Natural killer cell (primary cell): Measurements from ENCODE around the gene PLCH1. TPM values are rescaled to one million over a fixed set of nuclear protein-coding genes. Genes with fewer than 3 reads are reported as not detected.

Experiments used
- ATAC-seq, 3 donors: fragments of 150-1000 bp in 2 of 3; fragments of 200-7000 bp in 1 of 3; cut with Tn5 transposase; 1 replicate in 1 of 3; 2 replicates in 2 of 3; pipeline ENCODE4 v1.10.0; 2021; ENCODE audit warnings: mild to moderate bottlenecking in 2 of 3, moderate library complexity in 2 of 3
- DNase-seq, 2 donors: peaks; one replicate each; pipeline versions ENCODE4 v3.0.0 to v3.0.0-alpha.2; 2013 to 2021; ENCODE audit warnings: mixed read lengths in 1 of 2
- H3K27ac ChIP-seq: one replicate; pipeline ENCODE4 v1.5.1; 2013; ENCODE audit warnings: mild to moderate bottlenecking, low read length
- H3K27me3 ChIP-seq: one replicate; pipeline ENCODE4 v1.6.1; 2013; ENCODE audit warnings: low read length; ENCODE audit not compliant: control insufficient read depth, insufficient read depth
- H3K36me3 ChIP-seq: one replicate; pipeline ENCODE4 v1.6.1; 2013; ENCODE audit warnings: low read length; ENCODE audit not compliant: control insufficient read depth, insufficient read depth
- H3K4me1 ChIP-seq: one replicate; pipeline ENCODE4 v1.6.1; 2013; ENCODE audit warnings: low read length; ENCODE audit not compliant: control insufficient read depth, insufficient read depth
- H3K4me3 ChIP-seq: one replicate; pipeline ENCODE4 v1.5.1; 2013; ENCODE audit warnings: low read length
- H3K9me3 ChIP-seq: one replicate; pipeline ENCODE4 v1.6.1; 2013; ENCODE audit warnings: low read length; ENCODE audit not compliant: control insufficient read depth, insufficient read depth
- H3K27ac Mint-ChIP-seq, 2 donors: one replicate each; pipeline ENCODE4 v1.8.0; 2022; ENCODE audit warnings: mild to moderate bottlenecking in 2 of 2, mixed read lengths in 2 of 2, moderate library complexity in 1 of 2
- H3K27me3 Mint-ChIP-seq, 2 donors: one replicate each; pipeline ENCODE4 v1.8.0; 2022; ENCODE audit warnings: low read depth in 2 of 2, mixed read lengths in 2 of 2
- H3K36me3 Mint-ChIP-seq: one replicate; pipeline ENCODE4 v1.8.0; 2022; ENCODE audit warnings: mixed read lengths
- H3K4me1 Mint-ChIP-seq, 2 donors: one replicate each; pipeline ENCODE4 v1.8.0; 2022; ENCODE audit warnings: mixed read lengths in 2 of 2
- H3K4me3 Mint-ChIP-seq: one replicate; pipeline ENCODE4 v1.8.0; 2022; ENCODE audit warnings: mild to moderate bottlenecking, moderate library complexity, mixed read lengths
- H3K9me3 Mint-ChIP-seq, 2 donors: one replicate each; pipeline ENCODE4 v1.8.0; 2022; ENCODE audit warnings: mixed read lengths in 2 of 2
- WGBS: methylation state at CpG from one replicate; pipeline ENCODE4 v1.1.7; 2013; ENCODE audit warnings: missing lambda C conversion rate; ENCODE audit not compliant: insufficient coverage; 5-methylcytosine and 5-hydroxymethylcytosine counted together
- intact Hi-C: fragments of 100-400 bp; cut with micrococcal nuclease; formaldehyde crosslinking; loops from one replicate; pipeline ENCODE4 v1.14.2; 2022
- total RNA-seq, 4 donors: library from RNA; stranded (reverse); fragments of 120-200 nt in 1 of 4; gene quantifications; one replicate each; pipeline versions ENCODE4 v1.2.3 to v1.2.4, GENCODE V29; 2013 to 2022
- TF ChIP-seq, protein P1 (sequence below): fragments of 200-600 bp; IDR thresholded peaks from one replicate; pipeline ENCODE4 v1.8.0; 2022; ENCODE audit warnings: antibody characterized with exemption

Gene PLCH1
- total RNA-seq, 3 donors from 2014 or later (not counting 1 experiment from before 2014, with no cell fraction given), result 0.05 to 0.26 (median 0.08) TPM

DNA sequence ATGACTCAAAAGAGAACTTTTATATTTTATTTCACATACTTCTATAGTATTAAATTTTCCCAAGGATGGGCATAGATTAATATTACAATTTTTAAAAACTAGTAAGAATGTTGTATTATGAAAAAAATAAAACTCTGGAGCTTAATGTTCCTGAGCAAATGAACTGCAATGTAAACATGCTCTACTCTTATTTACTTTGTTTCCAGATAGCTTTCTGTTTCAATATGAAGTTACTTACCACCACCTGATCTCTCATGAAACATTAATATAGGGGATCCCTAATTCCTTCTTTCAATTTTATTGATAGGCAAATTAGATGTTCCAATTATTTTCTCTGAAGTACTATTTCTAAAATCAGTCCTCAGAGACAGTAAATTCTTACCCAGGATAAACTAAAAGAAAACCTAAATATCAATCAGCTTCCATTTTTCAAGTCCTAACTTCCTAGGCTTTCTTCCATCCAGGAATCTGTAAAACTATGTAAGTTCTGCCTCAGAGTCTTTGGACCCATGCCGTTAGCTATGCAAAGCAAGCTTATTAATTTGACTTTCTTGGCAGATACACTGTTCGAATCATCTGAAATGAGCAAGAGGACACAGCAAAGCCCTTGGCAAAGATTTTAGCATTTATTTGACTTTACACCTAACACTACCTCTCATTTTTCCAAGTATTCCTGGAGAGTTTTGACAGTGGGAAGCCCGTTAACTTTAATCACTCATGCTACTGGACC, 93.2 kb downstream of the PLCH1 start:
- Histone ChIP-seq H3K4me1 (no peaks in the 10 kb centered on the region), H3K27ac (no peak overlapping the region), H3K27me3 (no peaks in the 10 kb centered on the region), H3K9me3 (no peaks in the 10 kb centered on the region), H3K4me3 (no peak overlapping the region), H3K36me3 (no peaks in the 10 kb centered on the region)
- intact Hi-C loops, result no loop called here
- no peak for DNase-seq
- no peaks in the 10 kb centered on the region for H3K27me3 Mint-ChIP-seq
- no peaks in the 10 kb centered on the region for H3K36me3 Mint-ChIP-seq
- H3K4me1 Mint-ChIP-seq, result no peaks in the 10 kb centered on the region
- no peak overlapping the region for H3K4me3 Mint-ChIP-seq
- no peak for ATAC-seq
- TF ChIP-seq, protein P1, sequence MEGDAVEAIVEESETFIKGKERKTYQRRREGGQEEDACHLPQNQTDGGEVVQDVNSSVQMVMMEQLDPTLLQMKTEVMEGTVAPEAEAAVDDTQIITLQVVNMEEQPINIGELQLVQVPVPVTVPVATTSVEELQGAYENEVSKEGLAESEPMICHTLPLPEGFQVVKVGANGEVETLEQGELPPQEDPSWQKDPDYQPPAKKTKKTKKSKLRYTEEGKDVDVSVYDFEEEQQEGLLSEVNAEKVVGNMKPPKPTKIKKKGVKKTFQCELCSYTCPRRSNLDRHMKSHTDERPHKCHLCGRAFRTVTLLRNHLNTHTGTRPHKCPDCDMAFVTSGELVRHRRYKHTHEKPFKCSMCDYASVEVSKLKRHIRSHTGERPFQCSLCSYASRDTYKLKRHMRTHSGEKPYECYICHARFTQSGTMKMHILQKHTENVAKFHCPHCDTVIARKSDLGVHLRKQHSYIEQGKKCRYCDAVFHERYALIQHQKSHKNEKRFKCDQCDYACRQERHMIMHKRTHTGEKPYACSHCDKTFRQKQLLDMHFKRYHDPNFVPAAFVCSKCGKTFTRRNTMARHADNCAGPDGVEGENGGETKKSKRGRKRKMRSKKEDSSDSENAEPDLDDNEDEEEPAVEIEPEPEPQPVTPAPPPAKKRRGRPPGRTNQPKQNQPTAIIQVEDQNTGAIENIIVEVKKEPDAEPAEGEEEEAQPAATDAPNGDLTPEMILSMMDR, result no peak
- H3K9me3 Mint-ChIP-seq, result no peaks in the 10 kb centered on the region
- no peak overlapping the region for H3K27ac Mint-ChIP-seq
- 93% methylated on average over 3 of the region's 3 CpGs for WGBS

DNA sequence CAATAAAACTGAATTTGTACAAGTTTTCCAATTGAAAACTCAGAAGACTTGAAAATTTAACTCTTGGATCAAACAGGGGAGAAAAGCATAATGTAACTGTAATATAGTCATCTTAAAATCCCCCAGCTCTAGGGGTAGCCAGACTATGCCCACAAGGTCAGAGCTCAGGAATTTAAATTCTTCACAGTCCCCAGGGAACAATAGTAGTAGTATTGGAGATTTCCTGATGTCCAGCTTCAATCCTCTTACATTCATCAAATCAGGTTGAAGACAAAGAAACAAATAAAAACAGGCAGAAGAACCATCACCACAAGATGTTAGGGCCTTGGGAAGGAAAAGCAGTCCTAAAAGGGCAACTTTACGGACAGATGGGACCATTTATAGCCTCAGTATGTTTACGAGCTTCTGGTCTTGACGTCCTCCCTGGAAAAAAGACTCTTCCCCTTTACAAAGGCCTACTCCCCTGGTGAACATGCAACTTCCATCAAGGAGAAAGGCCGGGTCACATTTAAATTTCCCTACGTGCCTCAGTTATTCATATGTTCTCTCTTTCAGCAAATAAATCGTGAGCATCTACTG, 96.8 kb downstream of the PLCH1 start:
- no peaks in the 10 kb centered on the region for H3K9me3 Mint-ChIP-seq
- H3K4me1 Mint-ChIP-seq, result no peaks in the 10 kb centered on the region
- H3K36me3 ChIP-seq, result no peaks in the 10 kb centered on the region
- H3K27ac ChIP-seq, result no peak overlapping the region
- TF ChIP-seq, protein P1, result no peak
- no peaks in the 10 kb centered on the region for H3K36me3 Mint-ChIP-seq
- ATAC-seq (no peak), DNase-seq (no peak)
- no peaks in the 10 kb centered on the region for H3K27me3 ChIP-seq
- intact Hi-C loops, result no loop called here
- H3K4me1 ChIP-seq, result no peaks in the 10 kb centered on the region
- H3K9me3 ChIP-seq, result no peaks in the 10 kb centered on the region
- H3K27me3 Mint-ChIP-seq, result no peaks in the 10 kb centered on the region
- no peak overlapping the region for H3K4me3 ChIP-seq
- no peak overlapping the region for H3K27ac Mint-ChIP-seq
- 85% methylated on average over 6 of the region's 6 CpGs for WGBS
- H3K4me3 Mint-ChIP-seq, result no peak overlapping the region

DNA sequence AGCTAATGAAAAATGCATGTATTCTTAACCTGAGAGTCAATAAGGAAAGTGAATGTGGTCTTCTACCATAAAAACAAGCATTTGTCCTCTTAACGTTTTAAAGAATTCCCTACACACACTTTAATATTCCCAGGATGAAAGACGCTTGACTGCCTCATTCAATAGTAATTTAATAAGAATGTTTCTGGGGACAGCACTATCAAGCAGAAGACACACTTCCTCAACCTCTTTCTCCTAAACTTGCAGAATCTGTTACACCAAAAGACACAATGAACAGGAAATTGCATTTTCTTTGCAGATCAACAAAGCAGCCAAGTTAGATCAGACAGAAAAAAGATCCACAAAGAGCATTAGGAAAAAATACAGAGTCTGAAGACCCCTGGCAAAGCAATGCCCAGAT, 97.7 kb downstream of the PLCH1 start:
- no peaks in the 10 kb centered on the region for H3K4me1 Mint-ChIP-seq
- H3K36me3 Mint-ChIP-seq, result no peaks in the 10 kb centered on the region
- Histone ChIP-seq H3K27ac (no peak overlapping the region), H3K4me1 (no peaks in the 10 kb centered on the region), H3K9me3 (no peaks in the 10 kb centered on the region), H3K27me3 (no peaks in the 10 kb centered on the region), H3K4me3 (no peak overlapping the region), H3K36me3 (no peaks in the 10 kb centered on the region)
- H3K27me3 Mint-ChIP-seq, result no peaks in the 10 kb centered on the region
- WGBS, result 100% methylated on average over 1 of the region's 2 CpGs
- ATAC-seq, result no peak
- no peak overlapping the region for H3K27ac Mint-ChIP-seq
- TF ChIP-seq, protein P1, result no peak
- no peak overlapping the region for H3K4me3 Mint-ChIP-seq
- intact Hi-C loops, result no loop called here
- no peaks in the 10 kb centered on the region for H3K9me3 Mint-ChIP-seq
- no peak for DNase-seq
